SK-N-SH (cell line): ENCODE measurements around the gene ANKRD9. TPM values are rescaled to one million over a fixed set of nuclear protein-coding genes. Genes with fewer than 3 reads are reported as not detected.

ENCODE experiments used
- CTCF ChIA-PET: fragments of 300-600, 350-600 bp; formaldehyde crosslinking; extraction: SDS; loops from one replicate; lab custom pipeline; 2021; lab: Yijun Ruan, JAX
- POLR2A ChIA-PET: fragments of 350-600 bp; sonication (Branson Sonifier 250); formaldehyde crosslinking; extraction: SDS; loops from one replicate; lab custom pipeline; 2020; ENCODE audit warnings: antibody characterized with exemption, inconsistent platforms; lab: Yijun Ruan, JAX
- DNase-seq: peaks from one replicate; pipeline ENCODE4 v3.0.0; 2012
- H2AFZ ChIP-seq: fragments of 200-600 bp; sonication (generic); 2 replicates; pipeline ENCODE4 v1.8.1; 2016; ENCODE audit warnings: antibody characterized with exemption, mild to moderate bottlenecking, low read depth
- H3F3A ChIP-seq: fragments of 200-600 bp; sonication (generic); replicated peaks from 2 replicates; pipeline ENCODE3; 2016; ENCODE audit warnings: antibody characterized with exemption, mild to moderate bottlenecking; ENCODE audit not compliant: insufficient read depth
- H3K27ac ChIP-seq, 2 experiments: fragments of 200-500 bp in 1 of 2; fragments of 200-600 bp in 1 of 2; sonication (Bioruptor generic) in 1 of 2; sonication (generic), shearing (Covaris generic) in 1 of 2; 2 replicates each; pipeline versions ENCODE4 v1.5.1 to v1.6.1; 2014 to 2016; ENCODE audit warnings: low read depth in 2 of 2, inconsistent platforms in 1 of 2, low read length in 1 of 2, mild to moderate bottlenecking in 1 of 2, mixed read lengths in 1 of 2
- H3K27me3 ChIP-seq: fragments of 200-600 bp; sonication (generic), shearing (Covaris generic); 2 replicates; pipeline ENCODE4 v1.6.1; 2016; ENCODE audit warnings: mixed run types; ENCODE audit not compliant: insufficient read depth
- H3K36me3 ChIP-seq, 2 experiments: fragments of 200-500 bp in 1 of 2; fragments of 200-600 bp in 1 of 2; sonication (Bioruptor generic) in 1 of 2; sonication (generic) in 1 of 2; replicated peaks in 1 of 2; 2 replicates each; pipeline versions ENCODE3 to v1.5.1; 2014 to 2016; ENCODE audit warnings: low read length in 1 of 2, mild to moderate bottlenecking in 1 of 2; ENCODE audit not compliant: insufficient read depth in 2 of 2, control insufficient read depth in 1 of 2
- H3K4me1 ChIP-seq, 2 experiments: fragments of 200-500 bp in 1 of 2; fragments of 200-600 bp in 1 of 2; sonication (Bioruptor generic) in 1 of 2; sonication (generic), shearing (Covaris generic) in 1 of 2; 2 replicates each; pipeline versions ENCODE4 v1.5.1 to v1.6.1; 2014 to 2016; ENCODE audit warnings: low read depth in 1 of 2, low read length in 1 of 2, mixed run types in 1 of 2; ENCODE audit not compliant: insufficient read depth in 2 of 2, control insufficient read depth in 1 of 2
- H3K4me2 ChIP-seq: fragments of 200-600 bp; sonication (generic), shearing (Covaris generic); 2 replicates; pipeline ENCODE4 v1.6.1; 2017; ENCODE audit warnings: mixed run types
- H3K4me3 ChIP-seq, 2 experiments: fragments of 200-500 bp in 1 of 2; fragments of 200-600 bp in 1 of 2; sonication (Bioruptor generic) in 1 of 2; sonication (generic), shearing (Covaris generic) in 1 of 2; 2 replicates each; pipeline versions ENCODE4 v1.5.1 to v1.8.1; 2014 to 2016; ENCODE audit warnings: low read depth in 2 of 2, inconsistent platforms in 1 of 2, low read length in 1 of 2, mild to moderate bottlenecking in 1 of 2, mixed read lengths in 1 of 2, moderate library complexity in 1 of 2
- H3K79me2 ChIP-seq: fragments of 200-600 bp; sonication (generic); 2 replicates; pipeline ENCODE4 v1.8.1; 2017; ENCODE audit warnings: mild to moderate bottlenecking; ENCODE audit not compliant: insufficient read depth
- H3K9ac ChIP-seq: fragments of 200-600 bp; sonication (generic); 2 replicates; pipeline ENCODE4 v1.6.1; 2017; ENCODE audit warnings: mixed run types
- H3K9me2 ChIP-seq: fragments of 200-600 bp; sonication (generic); 2 replicates; pipeline ENCODE4 v1.6.1; 2017; ENCODE audit warnings: mixed run types
- H3K9me3 ChIP-seq: fragments of 200-600 bp; sonication (generic); 2 replicates; pipeline ENCODE4 v1.6.1; 2017; ENCODE audit warnings: mixed run types, mild to moderate bottlenecking, moderate library complexity
- H4K20me1 ChIP-seq: fragments of 200-600 bp; sonication (generic); 2 replicates; pipeline ENCODE4 v1.6.1; 2017; ENCODE audit warnings: mild to moderate bottlenecking, mixed run types; ENCODE audit not compliant: insufficient read depth
- CHD2 ChIP-seq: fragments of 150-350 bp; IDR thresholded peaks from 2 replicates; pipeline ENCODE4 v1.6.1; 2018; ENCODE audit warnings: low read length; ENCODE audit not compliant: partially characterized antibody
- EP300 ChIP-seq, 2 experiments: IDR thresholded peaks; 2 replicates each; pipeline versions ENCODE4 v1.4.0 to v1.6.1; 2012; ENCODE audit warnings: borderline replicate concordance in 1 of 2, low read depth in 1 of 2, low read length in 1 of 2
- FOSL2 ChIP-seq: IDR thresholded peaks from 2 replicates; pipeline ENCODE4 v1.4.0; 2012; ENCODE audit warnings: low read depth, mild to moderate bottlenecking, moderate library complexity, borderline replicate concordance
- FOXJ3 ChIP-seq: sonication (generic); formaldehyde crosslinking; IDR thresholded peaks from 2 replicates; pipeline ENCODE4 v1.5.1; 2020; ENCODE audit warnings: mild to moderate bottlenecking, missing genetic modification reagents
- JUND ChIP-seq: IDR thresholded peaks from 2 replicates; pipeline ENCODE4 v1.4.0; 2012
- MXI1 ChIP-seq: IDR thresholded peaks from 2 replicates; pipeline ENCODE4 v1.6.1; 2012; ENCODE audit warnings: mild to moderate bottlenecking, low read depth, low read length, improper control_type of control experiment
- NFIC ChIP-seq: IDR thresholded peaks from 2 replicates; pipeline ENCODE4 v1.4.0; 2012; ENCODE audit warnings: borderline replicate concordance
- NRF1 ChIP-seq: IDR thresholded peaks from 2 replicates; pipeline ENCODE4 v1.6.1; 2012; ENCODE audit warnings: low read depth, mild to moderate bottlenecking, low read length
- RAD21 ChIP-seq: IDR thresholded peaks from 2 replicates; pipeline ENCODE4 v1.6.1; 2012; ENCODE audit warnings: mild to moderate bottlenecking, low read length
- SIN3A ChIP-seq: IDR thresholded peaks from 2 replicates; pipeline ENCODE4 v1.6.1; 2012; ENCODE audit warnings: low read depth, mild to moderate bottlenecking, low read length, moderate library complexity, borderline replicate concordance
- TCF12 ChIP-seq: IDR thresholded peaks from 2 replicates; pipeline ENCODE4 v1.4.0; 2012
- WGBS: methylation state at CpG from one replicate; pipeline ENCODE4 v1.1.6; 2017; ENCODE audit warnings: low lambda C conversion rate; 5-methylcytosine and 5-hydroxymethylcytosine counted together
- polyA plus RNA-seq, 3 experiments: library from polyadenylated mRNA; depleted of rRNA; stranded (reverse); fragments of >200 nt; gene quantifications; 2 replicates each; pipeline ENCODE4 v1.2.3, GENCODE V29; 2012
- TF ChIP-seq, protein P1 (sequence below): fragments of 150-350 bp; IDR thresholded peaks from 2 replicates; pipeline ENCODE4 v1.6.1; 2017; ENCODE audit warnings: antibody characterized with exemption, low read length, low read depth, borderline replicate concordance
- TF ChIP-seq, protein P2 (sequence below): IDR thresholded peaks from 2 replicates; pipeline ENCODE4; 2012
- TF ChIP-seq, protein P3 (sequence below): IDR thresholded peaks from 2 replicates; pipeline ENCODE4 v1.4.0; 2012; ENCODE audit warnings: low read depth

ANKRD9 gene
- polyA plus RNA-seq, 1 of the 3 experiments (the other 2 are of a cell fraction): 21.3 TPM

DNA sequence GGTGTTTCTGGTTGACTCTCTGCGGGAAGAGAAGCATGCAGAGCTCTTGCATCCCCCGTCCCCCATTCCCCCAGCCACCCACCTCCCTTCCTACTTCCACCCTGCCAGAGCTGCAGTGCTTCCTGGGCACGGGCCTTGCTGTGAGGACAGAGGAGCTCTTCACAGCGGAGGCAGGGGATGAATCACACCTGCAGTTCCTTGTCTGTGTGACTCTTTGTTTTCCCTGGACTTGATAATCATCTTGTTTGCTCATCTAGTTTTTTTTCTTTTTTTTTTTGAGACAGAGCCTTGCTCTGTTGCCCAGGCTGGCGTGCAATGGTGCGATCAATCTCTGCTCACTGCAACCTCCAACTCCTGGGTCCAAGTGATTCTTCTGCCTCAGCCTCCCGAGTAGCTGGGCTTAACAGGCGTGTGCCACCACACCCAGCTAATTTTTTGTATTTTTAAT is 27.8 kb downstream of the ANKRD9 start:
- Histone ChIP-seq H3K36me3 (no peaks in the 10 kb centered on the region), H3K9me3 (no peaks in the 10 kb centered on the region), H3K4me3 (no peak overlapping the region), H3K27ac (no peak overlapping the region; a peak in 1 of 4 replicates), H4K20me1 (no peaks in the 10 kb centered on the region), H3K27me3 (no peaks in the 10 kb centered on the region), H3K4me1 (peaks cover 5 to 8% of the 10 kb centered on the region in 2 experiments; a peak in 2 of 4 replicates), H3K4me2 (no peak overlapping the region), H3K9ac (no peak overlapping the region), H3K9me2 (no peaks in the 10 kb centered on the region), H2AFZ (no peak overlapping the region), H3K79me2 (no peaks in the 10 kb centered on the region), H3F3A (no peaks in the 10 kb centered on the region)
- 76% methylated on average over 8 of the region's 8 CpGs for WGBS
- CTCF ChIA-PET: no interaction called here
- no peak for TF ChIP-seq RAD21
- TF ChIP-seq FOSL2: peak; percentile 55; the same call in 1 of the 2 replicates
- TF ChIP-seq JUND: 0 out of 2 replicates have a peak, but pooled peaks have one; percentile 21
- no peak for DNase-seq
- POLR2A ChIA-PET: no interaction called here

DNA sequence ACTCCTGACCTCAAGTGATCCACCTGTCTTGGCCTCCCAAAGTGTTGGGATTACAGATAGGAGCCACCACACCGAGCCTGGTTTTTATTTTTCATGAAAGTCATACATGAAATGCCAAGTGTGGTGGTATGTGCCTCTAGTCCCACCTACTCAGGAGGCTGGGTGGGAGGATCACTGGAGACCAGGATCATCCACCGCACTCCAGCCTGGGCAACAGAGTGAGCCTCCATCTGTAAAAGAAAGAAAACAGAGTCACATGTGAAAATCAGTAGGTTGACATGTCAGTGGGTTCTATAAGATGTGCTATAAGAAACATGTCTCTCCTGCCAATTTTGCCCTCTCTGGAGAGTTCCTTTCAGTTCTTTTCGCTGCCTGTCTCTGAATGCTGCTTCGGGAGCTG is 28.2 kb downstream of the ANKRD9 start:
- Histone ChIP-seq H4K20me1 (no peaks in the 10 kb centered on the region), H3K27me3 (no peaks in the 10 kb centered on the region), H3K4me3 (no peak overlapping the region), H3K79me2 (no peaks in the 10 kb centered on the region), H3K27ac (no peak overlapping the region; a peak in 1 of 4 replicates), H3K4me1 (peaks cover 5 to 8% of the 10 kb centered on the region in 2 experiments; a peak in 2 of 4 replicates), H3K9me2 (no peaks in the 10 kb centered on the region), H3K9me3 (no peaks in the 10 kb centered on the region), H3K36me3 (no peaks in the 10 kb centered on the region), H3F3A (no peaks in the 10 kb centered on the region), H2AFZ (no peak overlapping the region), H3K4me2 (no peak overlapping the region), H3K9ac (no peak overlapping the region)
- 94% methylated on average over 4 of the region's 4 CpGs for WGBS
- ChIA-PET POLR2A (no interaction called here), CTCF (no interaction called here)
- TF ChIP-seq, protein P1, sequence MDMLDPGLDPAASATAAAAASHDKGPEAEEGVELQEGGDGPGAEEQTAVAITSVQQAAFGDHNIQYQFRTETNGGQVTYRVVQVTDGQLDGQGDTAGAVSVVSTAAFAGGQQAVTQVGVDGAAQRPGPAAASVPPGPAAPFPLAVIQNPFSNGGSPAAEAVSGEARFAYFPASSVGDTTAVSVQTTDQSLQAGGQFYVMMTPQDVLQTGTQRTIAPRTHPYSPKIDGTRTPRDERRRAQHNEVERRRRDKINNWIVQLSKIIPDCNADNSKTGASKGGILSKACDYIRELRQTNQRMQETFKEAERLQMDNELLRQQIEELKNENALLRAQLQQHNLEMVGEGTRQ: no peak
- TF ChIP-seq EP300 (IDR thresholded peaks at IDR 0.05; ENCODE audit: borderline replicate concordance in 1 of 2, low read depth in 1 of 2, low read length in 1 of 2): no peak
- TF ChIP-seq FOXJ3 (CRISPR knock-in tag): no peak
- no peak for TF ChIP-seq SIN3A
- TF ChIP-seq NRF1: no peak
- no peak for TF ChIP-seq NFIC
- no peak for TF ChIP-seq MXI1
- no peak for TF ChIP-seq CHD2
- TF ChIP-seq, protein P2, sequence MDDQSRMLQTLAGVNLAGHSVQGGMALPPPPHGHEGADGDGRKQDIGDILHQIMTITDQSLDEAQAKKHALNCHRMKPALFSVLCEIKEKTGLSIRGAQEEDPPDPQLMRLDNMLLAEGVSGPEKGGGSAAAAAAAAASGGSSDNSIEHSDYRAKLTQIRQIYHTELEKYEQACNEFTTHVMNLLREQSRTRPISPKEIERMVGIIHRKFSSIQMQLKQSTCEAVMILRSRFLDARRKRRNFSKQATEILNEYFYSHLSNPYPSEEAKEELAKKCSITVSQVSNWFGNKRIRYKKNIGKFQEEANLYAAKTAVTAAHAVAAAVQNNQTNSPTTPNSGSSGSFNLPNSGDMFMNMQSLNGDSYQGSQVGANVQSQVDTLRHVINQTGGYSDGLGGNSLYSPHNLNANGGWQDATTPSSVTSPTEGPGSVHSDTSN: no peak
- no peak for TF ChIP-seq JUND
- TF ChIP-seq TCF12: no peak
- TF ChIP-seq, protein P3, sequence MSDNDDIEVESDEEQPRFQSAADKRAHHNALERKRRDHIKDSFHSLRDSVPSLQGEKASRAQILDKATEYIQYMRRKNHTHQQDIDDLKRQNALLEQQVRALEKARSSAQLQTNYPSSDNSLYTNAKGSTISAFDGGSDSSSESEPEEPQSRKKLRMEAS: no peak
- no peak for DNase-seq
